Neural progenitor cell (in vitro differentiated cells): Measurements from ENCODE around the gene CAMK1D. TPM values are rescaled to one million over a fixed set of nuclear protein-coding genes. Genes with fewer than 3 reads are reported as not detected.

Experiments
- DNase-seq: peaks from one replicate; pipeline ENCODE4 v3.0.0-alpha.2; 2016; ENCODE audit warnings: low spot score
- H2AFZ ChIP-seq: fragments of 200-600 bp; sonication (generic); replicated peaks from 2 replicates; pipeline ENCODE4 v1.6.1; 2016; ENCODE audit warnings: antibody characterized with exemption
- H3F3A ChIP-seq: fragments of 200-600 bp; sonication (generic); 2 replicates; pipeline ENCODE4 v1.6.1; 2016; ENCODE audit warnings: antibody characterized with exemption, low read depth
- H3K27ac ChIP-seq: fragments of 200-600 bp; sonication (generic); 2 replicates; pipeline ENCODE4 v1.5.1; 2016; ENCODE audit warnings: mild to moderate bottlenecking
- H3K27me3 ChIP-seq: fragments of 200-600 bp; sonication (generic); 2 replicates; pipeline ENCODE4 v1.6.1; 2016; ENCODE audit warnings: mild to moderate bottlenecking, moderate library complexity
- H3K36me3 ChIP-seq: fragments of 200-600 bp; sonication (generic); 2 replicates; pipeline ENCODE4 v1.5.1; 2016
- H3K4me1 ChIP-seq: fragments of 200-600 bp; sonication (generic); 2 replicates; pipeline ENCODE4 v1.6.1; 2016; ENCODE audit warnings: mixed run types
- H3K4me2 ChIP-seq: fragments of 200-600 bp; sonication (generic); 2 replicates; pipeline ENCODE4 v1.6.1; 2016
- H3K4me3 ChIP-seq: fragments of 200-600 bp; sonication (generic); 2 replicates; pipeline ENCODE4 v1.5.1; 2016
- H3K79me2 ChIP-seq: fragments of 200-600 bp; sonication (generic); 2 replicates; pipeline ENCODE4 v1.6.1; 2016; ENCODE audit warnings: low read depth
- H3K9ac ChIP-seq: fragments of 200-600 bp; sonication (generic); 2 replicates; pipeline ENCODE4 v1.6.1; 2016
- H3K9me3 ChIP-seq: fragments of 200-600 bp; sonication (generic); 2 replicates; pipeline ENCODE4 v1.5.1; 2016; ENCODE audit warnings: low read depth
- H4K20me1 ChIP-seq: fragments of 200-600 bp; sonication (generic); 2 replicates; pipeline ENCODE4 v1.6.1; 2016; ENCODE audit warnings: low read depth
- H3K27ac Mint-ChIP-seq: 3 replicates; pipeline ENCODE4 v1.8.0; 2021; ENCODE audit warnings: mixed read lengths
- H3K27me3 Mint-ChIP-seq: 2 replicates; pipeline ENCODE4 v1.8.0; 2022; ENCODE audit warnings: low read depth, mild to moderate bottlenecking, inconsistent platforms, moderate library complexity, mixed read lengths; ENCODE audit not compliant: insufficient read depth
- H3K36me3 Mint-ChIP-seq: 3 replicates; pipeline ENCODE4 v1.8.0; 2021; ENCODE audit warnings: mixed read lengths
- H3K4me1 Mint-ChIP-seq: 3 replicates; pipeline ENCODE4 v1.8.0; 2021; ENCODE audit warnings: mixed read lengths
- H3K4me3 Mint-ChIP-seq: 3 replicates; pipeline ENCODE4 v1.8.0; 2021; ENCODE audit warnings: mild to moderate bottlenecking, moderate library complexity, mixed read lengths
- H3K9me3 Mint-ChIP-seq: 3 replicates; pipeline ENCODE4 v1.8.0; 2020; ENCODE audit warnings: mixed read lengths
- EZH2 ChIP-seq: fragments of 200-600 bp; sonication (generic); IDR thresholded peaks from 2 replicates; pipeline ENCODE4 v1.6.1; 2017; ENCODE audit warnings: antibody characterized with exemption, mild to moderate bottlenecking, moderate library complexity
- EZH2phosphoT487 ChIP-seq: fragments of 200-600 bp; sonication (generic); IDR thresholded peaks from 2 replicates; pipeline ENCODE4 v1.6.1; 2017; ENCODE audit warnings: antibody characterized with exemption
- total RNA-seq: library from RNA; depleted of rRNA; stranded (reverse); fragments of >200 nt; gene quantifications from 2 replicates; pipeline ENCODE4 v1.2.3, GENCODE V29; 2015; ENCODE audit warnings: low replicate concordance
- TF ChIP-seq, protein P1 (sequence below): fragments of 200-600 bp; sonication (generic); IDR thresholded peaks from 2 replicates; pipeline ENCODE4 v1.5.1; 2017; ENCODE audit warnings: antibody characterized with exemption, mild to moderate bottlenecking

CAMK1D gene
- total RNA-seq, 1 donor from 2014 or later = 7.6 TPM

DNA sequence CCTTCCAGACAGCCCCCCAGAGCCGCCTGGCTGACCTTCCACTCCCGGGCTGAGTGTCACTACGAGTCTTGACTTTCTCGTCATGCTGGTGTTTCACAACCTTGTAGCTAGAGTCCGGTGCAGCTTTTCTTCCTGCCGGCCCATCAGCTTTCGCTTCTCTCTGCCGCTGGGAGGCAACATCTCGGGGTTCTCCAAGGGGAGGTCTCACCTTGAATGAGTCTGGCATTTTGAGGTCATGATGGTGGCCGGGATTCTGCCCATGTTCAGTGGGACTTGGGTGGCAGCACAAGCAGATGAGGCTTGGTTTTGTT is 285.2 kb downstream of the CAMK1D start:
- Histone ChIP-seq H3K9me3 (no peaks in the 10 kb centered on the region), H3F3A (peaks cover 14% of the 10 kb centered on the region), H2AFZ (no peak overlapping the region), H3K36me3 (no peaks in the 10 kb centered on the region), H3K9ac (no peak overlapping the region), H3K4me1 (peaks cover 43% of the 10 kb centered on the region), H3K79me2 (no peaks in the 10 kb centered on the region), H3K27me3 (no peaks in the 10 kb centered on the region), H3K27ac (no peak overlapping the region), H3K4me3 (no peak overlapping the region), H3K4me2 (peak overlapping the region; percentile 11), H4K20me1 (no peaks in the 10 kb centered on the region)
- Mint-ChIP-seq H3K36me3 (no peaks in the 10 kb centered on the region), H3K27ac (no peak overlapping the region), H3K4me3 (no peak overlapping the region), H3K9me3 (no peaks in the 10 kb centered on the region), H3K4me1 (peaks cover 33% of the 10 kb centered on the region), H3K27me3 (no peaks in the 10 kb centered on the region)
- TF ChIP-seq EZH2phosphoT487 (no peak), EZH2 (no peak)
- TF ChIP-seq, protein P1, sequence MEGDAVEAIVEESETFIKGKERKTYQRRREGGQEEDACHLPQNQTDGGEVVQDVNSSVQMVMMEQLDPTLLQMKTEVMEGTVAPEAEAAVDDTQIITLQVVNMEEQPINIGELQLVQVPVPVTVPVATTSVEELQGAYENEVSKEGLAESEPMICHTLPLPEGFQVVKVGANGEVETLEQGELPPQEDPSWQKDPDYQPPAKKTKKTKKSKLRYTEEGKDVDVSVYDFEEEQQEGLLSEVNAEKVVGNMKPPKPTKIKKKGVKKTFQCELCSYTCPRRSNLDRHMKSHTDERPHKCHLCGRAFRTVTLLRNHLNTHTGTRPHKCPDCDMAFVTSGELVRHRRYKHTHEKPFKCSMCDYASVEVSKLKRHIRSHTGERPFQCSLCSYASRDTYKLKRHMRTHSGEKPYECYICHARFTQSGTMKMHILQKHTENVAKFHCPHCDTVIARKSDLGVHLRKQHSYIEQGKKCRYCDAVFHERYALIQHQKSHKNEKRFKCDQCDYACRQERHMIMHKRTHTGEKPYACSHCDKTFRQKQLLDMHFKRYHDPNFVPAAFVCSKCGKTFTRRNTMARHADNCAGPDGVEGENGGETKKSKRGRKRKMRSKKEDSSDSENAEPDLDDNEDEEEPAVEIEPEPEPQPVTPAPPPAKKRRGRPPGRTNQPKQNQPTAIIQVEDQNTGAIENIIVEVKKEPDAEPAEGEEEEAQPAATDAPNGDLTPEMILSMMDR = no peak
- DNase-seq = no peak

DNA sequence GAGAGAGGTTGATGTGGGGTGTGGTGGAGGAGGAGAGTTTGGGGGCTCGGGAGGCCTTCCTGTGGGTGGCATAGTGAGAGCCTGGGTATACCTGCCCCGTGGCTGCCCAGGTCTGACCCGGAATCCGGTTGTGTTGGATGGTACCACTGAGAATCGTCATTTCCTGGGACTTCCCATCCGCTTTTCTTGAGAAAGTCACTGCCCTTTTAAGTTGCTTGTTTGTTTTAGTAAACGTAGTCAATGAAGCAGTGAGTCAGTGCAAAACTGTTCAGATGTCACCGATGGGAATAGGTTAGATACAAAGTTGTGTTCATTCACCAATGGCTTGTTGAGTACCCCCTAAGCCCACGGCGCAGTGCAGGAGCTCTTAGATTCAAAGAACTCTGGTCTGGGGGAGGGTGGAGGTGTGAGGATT is 285.8 kb downstream of the CAMK1D start:
- Histone ChIP-seq H3F3A (peaks cover 10% of the 10 kb centered on the region), H2AFZ (no peak overlapping the region), H3K27ac (no peak overlapping the region), H3K27me3 (no peaks in the 10 kb centered on the region), H3K9ac (no peak overlapping the region), H3K9me3 (no peaks in the 10 kb centered on the region), H3K4me1 (peaks cover 37% of the 10 kb centered on the region), H3K4me3 (no peak overlapping the region), H3K4me2 (no peak overlapping the region), H3K36me3 (no peaks in the 10 kb centered on the region), H4K20me1 (no peaks in the 10 kb centered on the region), H3K79me2 (no peaks in the 10 kb centered on the region)
- H3K4me1 Mint-ChIP-seq = peaks cover 33% of the 10 kb centered on the region
- TF ChIP-seq, protein P1 = no peak
- no peak overlapping the region for H3K4me3 Mint-ChIP-seq
- no peaks in the 10 kb centered on the region for H3K9me3 Mint-ChIP-seq
- DNase-seq = no peak
- H3K27me3 Mint-ChIP-seq = no peaks in the 10 kb centered on the region
- H3K27ac Mint-ChIP-seq = no peak overlapping the region
- no peaks in the 10 kb centered on the region for H3K36me3 Mint-ChIP-seq

DNA sequence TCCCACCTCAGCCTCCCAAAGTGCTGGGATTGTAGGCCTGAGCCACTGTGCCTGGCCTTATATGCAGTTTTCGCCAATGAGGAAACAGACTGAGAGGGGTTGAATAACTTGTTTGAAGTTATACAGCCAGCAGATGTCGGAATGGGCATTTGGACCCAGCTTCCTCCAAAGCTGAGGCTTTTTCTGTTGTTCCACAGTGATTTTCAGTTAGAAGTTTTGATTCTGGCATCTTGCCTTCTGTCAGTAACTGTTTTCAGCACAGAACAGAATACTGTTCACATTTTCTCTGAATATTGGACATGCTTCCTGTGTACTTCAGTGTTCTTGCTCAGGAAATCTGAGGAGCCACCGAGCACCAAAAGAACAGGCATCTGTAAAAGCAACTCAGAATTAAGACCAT is 287.2 kb downstream of the CAMK1D start:
- TF ChIP-seq, protein P1 = no peak
- TF ChIP-seq EZH2 = no peak
- TF ChIP-seq EZH2phosphoT487 = no peak
- H3K4me3 ChIP-seq = no peak overlapping the region
- no peaks in the 10 kb centered on the region for H3K9me3 ChIP-seq
- Mint-ChIP-seq H3K27ac (no peak overlapping the region), H3K4me1 (peaks cover 35% of the 10 kb centered on the region), H3K4me3 (no peak overlapping the region), H3K27me3 (no peaks in the 10 kb centered on the region), H3K36me3 (no peaks in the 10 kb centered on the region), H3K9me3 (no peaks in the 10 kb centered on the region)
- H2AFZ ChIP-seq = no peak overlapping the region
- H4K20me1 ChIP-seq = no peaks in the 10 kb centered on the region
- DNase-seq = no peak
- H3K79me2 ChIP-seq = no peaks in the 10 kb centered on the region
- no peaks in the 10 kb centered on the region for H3K27me3 ChIP-seq
- peaks cover 8% of the 10 kb centered on the region for H3F3A ChIP-seq
- H3K4me1 ChIP-seq = peaks cover 31% of the 10 kb centered on the region
- H3K9ac ChIP-seq = no peak overlapping the region
- no peaks in the 10 kb centered on the region for H3K36me3 ChIP-seq
- H3K4me2 ChIP-seq = no peak overlapping the region
- H3K27ac ChIP-seq = no peak overlapping the region

DNA sequence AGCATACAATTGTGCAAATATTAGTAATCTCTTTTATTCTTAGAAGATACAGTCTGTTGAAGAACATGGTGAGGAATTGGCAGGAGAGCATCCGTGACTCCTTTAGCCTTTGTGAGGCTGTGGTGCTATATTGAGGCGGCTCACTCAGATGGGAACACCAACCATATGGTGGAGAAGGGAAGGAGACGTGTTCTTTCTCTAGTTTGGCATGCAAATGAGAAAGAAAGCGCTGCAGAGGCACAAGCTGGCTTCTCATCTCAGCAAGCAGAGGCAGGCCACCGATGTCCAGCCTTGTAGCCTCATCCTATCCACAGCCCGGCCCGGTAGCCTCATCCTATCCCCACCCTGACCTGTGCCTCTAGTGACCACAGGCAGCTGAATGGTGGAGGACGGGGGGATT is 288.3 kb downstream of the CAMK1D start:
- DNase-seq = no peak
- Mint-ChIP-seq H3K4me3 (no peak overlapping the region), H3K4me1 (peaks cover 35% of the 10 kb centered on the region), H3K27me3 (no peaks in the 10 kb centered on the region), H3K27ac (no peak overlapping the region), H3K36me3 (no peaks in the 10 kb centered on the region), H3K9me3 (no peaks in the 10 kb centered on the region)
- Histone ChIP-seq H3K27ac (no peak overlapping the region), H2AFZ (no peak overlapping the region), H3F3A (peaks cover 4% of the 10 kb centered on the region), H3K9me3 (no peaks in the 10 kb centered on the region), H3K4me2 (no peak overlapping the region), H3K4me3 (no peak overlapping the region), H4K20me1 (no peaks in the 10 kb centered on the region), H3K9ac (no peak overlapping the region), H3K27me3 (no peaks in the 10 kb centered on the region), H3K36me3 (no peaks in the 10 kb centered on the region), H3K4me1 (peaks cover 27% of the 10 kb centered on the region), H3K79me2 (no peaks in the 10 kb centered on the region)
- no peak for TF ChIP-seq EZH2
- TF ChIP-seq, protein P1 = no peak
- no peak for TF ChIP-seq EZH2phosphoT487
